SK-N-SH (cell line): ENCODE data around the gene TRHDE. TPM values are rescaled to one million over a fixed set of nuclear protein-coding genes. Genes with fewer than 3 reads are reported as not detected.

ENCODE experiments used
- CTCF ChIA-PET: fragments of 300-600, 350-600 bp; formaldehyde crosslinking; extraction: SDS; loops from one replicate; lab custom pipeline; 2021; lab: Yijun Ruan, JAX
- POLR2A ChIA-PET: fragments of 350-600 bp; sonication (Branson Sonifier 250); formaldehyde crosslinking; extraction: SDS; loops from one replicate; lab custom pipeline; 2020; ENCODE audit warnings: antibody characterized with exemption, inconsistent platforms; lab: Yijun Ruan, JAX
- DNase-seq: peaks from one replicate; pipeline ENCODE4 v3.0.0; 2012
- H2AFZ ChIP-seq: fragments of 200-600 bp; sonication (generic); 2 replicates; pipeline ENCODE4 v1.8.1; 2016; ENCODE audit warnings: antibody characterized with exemption, mild to moderate bottlenecking, low read depth
- H3F3A ChIP-seq: fragments of 200-600 bp; sonication (generic); replicated peaks from 2 replicates; pipeline ENCODE3; 2016; ENCODE audit warnings: antibody characterized with exemption, mild to moderate bottlenecking; ENCODE audit not compliant: insufficient read depth
- H3K27ac ChIP-seq, 2 experiments: fragments of 200-500 bp in 1 of 2; fragments of 200-600 bp in 1 of 2; sonication (Bioruptor generic) in 1 of 2; sonication (generic), shearing (Covaris generic) in 1 of 2; 2 replicates each; pipeline versions ENCODE4 v1.5.1 to v1.6.1; 2014 to 2016; ENCODE audit warnings: low read depth in 2 of 2, inconsistent platforms in 1 of 2, low read length in 1 of 2, mild to moderate bottlenecking in 1 of 2, mixed read lengths in 1 of 2
- H3K27me3 ChIP-seq: fragments of 200-600 bp; sonication (generic), shearing (Covaris generic); 2 replicates; pipeline ENCODE4 v1.6.1; 2016; ENCODE audit warnings: mixed run types; ENCODE audit not compliant: insufficient read depth
- H3K36me3 ChIP-seq, 2 experiments: fragments of 200-500 bp in 1 of 2; fragments of 200-600 bp in 1 of 2; sonication (Bioruptor generic) in 1 of 2; sonication (generic) in 1 of 2; replicated peaks in 1 of 2; 2 replicates each; pipeline versions ENCODE3 to v1.5.1; 2014 to 2016; ENCODE audit warnings: low read length in 1 of 2, mild to moderate bottlenecking in 1 of 2; ENCODE audit not compliant: insufficient read depth in 2 of 2, control insufficient read depth in 1 of 2
- H3K4me1 ChIP-seq, 2 experiments: fragments of 200-500 bp in 1 of 2; fragments of 200-600 bp in 1 of 2; sonication (Bioruptor generic) in 1 of 2; sonication (generic), shearing (Covaris generic) in 1 of 2; 2 replicates each; pipeline versions ENCODE4 v1.5.1 to v1.6.1; 2014 to 2016; ENCODE audit warnings: low read depth in 1 of 2, low read length in 1 of 2, mixed run types in 1 of 2; ENCODE audit not compliant: insufficient read depth in 2 of 2, control insufficient read depth in 1 of 2
- H3K4me2 ChIP-seq: fragments of 200-600 bp; sonication (generic), shearing (Covaris generic); 2 replicates; pipeline ENCODE4 v1.6.1; 2017; ENCODE audit warnings: mixed run types
- H3K4me3 ChIP-seq, 2 experiments: fragments of 200-500 bp in 1 of 2; fragments of 200-600 bp in 1 of 2; sonication (Bioruptor generic) in 1 of 2; sonication (generic), shearing (Covaris generic) in 1 of 2; 2 replicates each; pipeline versions ENCODE4 v1.5.1 to v1.8.1; 2014 to 2016; ENCODE audit warnings: low read depth in 2 of 2, inconsistent platforms in 1 of 2, low read length in 1 of 2, mild to moderate bottlenecking in 1 of 2, mixed read lengths in 1 of 2, moderate library complexity in 1 of 2
- H3K79me2 ChIP-seq: fragments of 200-600 bp; sonication (generic); 2 replicates; pipeline ENCODE4 v1.8.1; 2017; ENCODE audit warnings: mild to moderate bottlenecking; ENCODE audit not compliant: insufficient read depth
- H3K9ac ChIP-seq: fragments of 200-600 bp; sonication (generic); 2 replicates; pipeline ENCODE4 v1.6.1; 2017; ENCODE audit warnings: mixed run types
- H3K9me2 ChIP-seq: fragments of 200-600 bp; sonication (generic); 2 replicates; pipeline ENCODE4 v1.6.1; 2017; ENCODE audit warnings: mixed run types
- H3K9me3 ChIP-seq: fragments of 200-600 bp; sonication (generic); 2 replicates; pipeline ENCODE4 v1.6.1; 2017; ENCODE audit warnings: mixed run types, mild to moderate bottlenecking, moderate library complexity
- H4K20me1 ChIP-seq: fragments of 200-600 bp; sonication (generic); 2 replicates; pipeline ENCODE4 v1.6.1; 2017; ENCODE audit warnings: mild to moderate bottlenecking, mixed run types; ENCODE audit not compliant: insufficient read depth
- FOSL2 ChIP-seq: IDR thresholded peaks from 2 replicates; pipeline ENCODE4 v1.4.0; 2012; ENCODE audit warnings: low read depth, mild to moderate bottlenecking, moderate library complexity, borderline replicate concordance
- GATA2 ChIP-seq: sonication (generic); formaldehyde crosslinking; IDR thresholded peaks from 2 replicates; pipeline ENCODE4 v1.5.0; 2020; ENCODE audit warnings: mild to moderate bottlenecking, missing genetic modification reagents
- MEF2A ChIP-seq: IDR thresholded peaks from 2 replicates; pipeline ENCODE4 v1.4.0; 2012; ENCODE audit warnings: low read depth, borderline replicate concordance
- NFIC ChIP-seq: IDR thresholded peaks from 2 replicates; pipeline ENCODE4 v1.4.0; 2012; ENCODE audit warnings: borderline replicate concordance
- SMC3 ChIP-seq: IDR thresholded peaks from 2 replicates; pipeline ENCODE4 v1.6.1; 2012; ENCODE audit warnings: low read depth, low read length, improper control_type of control experiment
- TCF12 ChIP-seq: IDR thresholded peaks from 2 replicates; pipeline ENCODE4 v1.4.0; 2012
- USF1 ChIP-seq: IDR thresholded peaks from 2 replicates; pipeline ENCODE4 v1.4.0; 2012; ENCODE audit warnings: low read depth, borderline replicate concordance
- ZBTB33 ChIP-seq: IDR thresholded peaks from 2 replicates; pipeline ENCODE4 v1.4.0; 2012; ENCODE audit warnings: low read depth, borderline replicate concordance
- WGBS: methylation state at CpG from one replicate; pipeline ENCODE4 v1.1.6; 2017; ENCODE audit warnings: low lambda C conversion rate; 5-methylcytosine and 5-hydroxymethylcytosine counted together
- polyA plus RNA-seq, 3 experiments: library from polyadenylated mRNA; depleted of rRNA; stranded (reverse); fragments of >200 nt; gene quantifications; 2 replicates each; pipeline ENCODE4 v1.2.3, GENCODE V29; 2012

Gene TRHDE
- polyA plus RNA-seq, 1 of the 3 experiments (the other 2 are of a cell fraction) = 0.46 TPM

- TF ChIP-seq GATA2 = no peak
- TF ChIP-seq TCF12 = no peak
- TF ChIP-seq ZBTB33 = no peak
- no peak for TF ChIP-seq SMC3
- TF ChIP-seq MEF2A = no peak
- TF ChIP-seq, all 33 proteins: peak for 0
Observed at GRCh38 chr12:72291175-72291574, 19.0 kb downstream of the TRHDE start (continued).

DNA sequence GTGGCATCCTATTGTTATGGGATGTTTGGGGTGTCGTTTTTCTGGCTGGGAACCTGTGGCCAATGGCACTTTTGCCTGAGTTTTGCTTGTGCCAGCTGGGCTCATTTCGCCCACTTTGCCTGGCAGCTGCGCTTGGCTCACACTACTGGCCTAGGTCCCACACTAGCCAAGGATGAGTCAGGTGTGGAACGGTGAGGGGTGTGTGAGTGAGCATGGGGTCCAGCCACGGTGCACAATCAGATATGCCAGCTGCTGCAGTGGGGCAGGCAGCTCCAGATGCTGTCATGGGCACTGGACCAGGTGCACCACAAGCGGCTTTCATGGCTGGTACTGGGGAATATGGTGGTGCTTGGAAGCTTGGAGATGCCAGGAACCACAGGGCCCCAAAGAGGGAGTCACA lies 21.5 kb downstream of the TRHDE start:
- ChIA-PET POLR2A (no interaction called here), CTCF (interaction anchor here (2.2 kb wide), 1 partner anchor 277 kb away, joined by 8 read pairs; no protein-coding TSS in a partner anchor)
- DNase-seq = no peak
- Histone ChIP-seq H3K27me3 (no peaks in the 10 kb centered on the region), H4K20me1 (no peaks in the 10 kb centered on the region), H3K27ac (no peak overlapping the region), H3K9me3 (no peaks in the 10 kb centered on the region), H3K4me3 (no peak overlapping the region), H3K4me2 (no peak overlapping the region), H3K79me2 (no peaks in the 10 kb centered on the region), H3K9ac (no peak overlapping the region), H2AFZ (no peak overlapping the region), H3F3A (peaks cover 14% of the 10 kb centered on the region), H3K9me2 (no peaks in the 10 kb centered on the region), H3K4me1 (peaks cover 0 to 28% of the 10 kb centered on the region in 2 experiments; a peak in 1 of 4 replicates), H3K36me3 (no peaks in the 10 kb centered on the region)
- 63% methylated on average over 5 of the region's 6 CpGs for WGBS
- no peak for TF ChIP-seq GATA2
- no peak for TF ChIP-seq FOSL2

DNA sequence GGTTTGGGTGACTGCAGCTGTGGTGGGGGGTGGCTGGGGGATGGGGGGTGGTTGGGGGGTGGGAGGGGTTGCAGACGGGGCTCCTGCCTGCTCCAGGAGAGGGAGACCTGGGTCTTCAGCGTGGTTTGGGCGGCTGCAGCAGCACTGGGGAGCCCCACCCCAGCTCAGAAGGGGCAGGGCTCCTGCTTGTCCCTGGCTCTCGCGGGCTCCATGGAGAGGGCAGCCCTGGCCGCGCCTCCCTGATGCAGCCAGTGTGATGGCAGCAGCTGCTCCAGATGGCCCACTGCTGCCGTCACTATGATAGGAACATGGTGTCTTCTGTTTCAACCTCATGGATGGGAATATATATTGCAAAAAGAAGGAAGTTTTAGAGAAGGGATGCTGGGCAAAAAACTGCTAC lies 22.9 kb downstream of the TRHDE start:
- Histone ChIP-seq H3K79me2 (no peaks in the 10 kb centered on the region), H2AFZ (no peak overlapping the region), H3K9me2 (no peaks in the 10 kb centered on the region), H3K27me3 (no peaks in the 10 kb centered on the region), H3K9me3 (no peaks in the 10 kb centered on the region), H3K9ac (no peak overlapping the region), H4K20me1 (no peaks in the 10 kb centered on the region), H3F3A (peaks cover 14% of the 10 kb centered on the region), H3K4me2 (no peak overlapping the region), H3K4me3 (no peak overlapping the region), H3K27ac (peak overlapping the region in 1 of 2 experiments; percentile 86; a peak in 2 of 4 replicates), H3K4me1 (peaks cover 0 to 28% of the 10 kb centered on the region in 2 experiments; a peak in 1 of 4 replicates), H3K36me3 (no peaks in the 10 kb centered on the region)
- TF ChIP-seq SMC3 = no peak
- TF ChIP-seq MEF2A = no peak
- TF ChIP-seq NFIC = no peak
- TF ChIP-seq USF1 = no peak
- POLR2A ChIA-PET = no interaction called here
- CTCF ChIA-PET = interaction anchor here (0.6 kb wide), 1 partner anchor 357 kb away, joined by 3 read pairs; no protein-coding TSS in a partner anchor
- DNase-seq = no peak
- 56% methylated on average over 6 of the region's 8 CpGs for WGBS
